A549 (cell line): Measurements from ENCODE around the gene PI4KA.

Source experiments
- BHLHE40 ChIP-seq: IDR thresholded peaks from 2 replicates; pipeline ENCODE4 v1.6.1; 2012; ENCODE audit warnings: low read depth, low read length, inconsistent platforms
- CTCF ChIP-seq: fragments of >200 bp; sonication (Bioruptor Twin); formaldehyde crosslinking; IDR thresholded peaks from 3 replicates; pipeline ENCODE4 v1.5.1; 2016
- MAFK ChIP-seq: fragments of 450-650 bp; IDR thresholded peaks from 2 replicates; pipeline ENCODE4 v1.6.1; 2014; ENCODE audit not compliant: partially characterized antibody
- MAZ ChIP-seq: fragments of 150-350 bp; IDR thresholded peaks from 2 replicates; pipeline ENCODE4 v1.6.1; 2014; ENCODE audit warnings: antibody characterized with exemption, low read depth, low read length, borderline replicate concordance
- PBX3 ChIP-seq: IDR thresholded peaks from 2 replicates; pipeline ENCODE4 v1.6.1; 2012
- POLR2A ChIP-seq: IDR thresholded peaks from 2 replicates; pipeline ENCODE4 v1.6.1; 2012; ENCODE audit warnings: mild to moderate bottlenecking, low read length
- ZC3H11A ChIP-seq: fragments of 450-650 bp; IDR thresholded peaks from 2 replicates; pipeline ENCODE4 v1.6.1; 2014; ENCODE audit warnings: antibody characterized with exemption, mild to moderate bottlenecking

GRCh38 chr22:20660441-20661054 is 198.1 kb downstream of the PI4KA start:
- TF ChIP-seq CTCF, result no peak
- TF ChIP-seq MAZ, result no peak
- TF ChIP-seq PBX3, result no peak
- TF ChIP-seq ZC3H11A, result no peak
- no peak for TF ChIP-seq BHLHE40
- no peak for TF ChIP-seq MAFK
- TF ChIP-seq POLR2A, result no peak
